ENCODE measurements around the gene CBLL1. TPM values are rescaled to one million over a fixed set of nuclear protein-coding genes. Genes with fewer than 3 reads are reported as not detected.

CBLL1 gene
- total and polyA plus RNA-seq, 4 donors = 8.6 to 23.4 (median 17.1) TPM

DNA sequence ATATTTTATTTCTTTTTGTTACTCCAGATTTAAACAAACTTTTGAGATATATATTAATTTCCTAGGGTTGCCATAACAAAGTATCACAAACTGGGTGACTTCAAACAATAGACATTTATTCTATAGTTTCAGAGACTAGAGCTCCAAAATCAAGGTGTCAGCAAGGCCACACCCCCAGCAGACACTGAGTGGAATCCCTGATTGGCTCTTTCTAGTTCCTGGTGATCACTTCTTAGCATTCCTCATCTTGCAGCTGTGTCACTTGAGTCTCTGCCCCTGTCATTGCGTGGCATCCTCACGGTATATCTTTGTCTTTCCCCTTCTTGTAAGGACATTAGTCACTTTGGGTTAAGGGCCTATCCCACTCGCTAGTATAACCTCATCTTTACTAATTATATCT, 66.7 kb downstream of the CBLL1 start:
- Histone ChIP-seq H3K36me3 (ENCODE audit: control insufficient read depth in 1 of 2, insufficient read depth in 2 of 2, low read length in 1 of 2) (no peaks in the 10 kb centered on the region), H3K4me3 (ENCODE audit: low read length in 2 of 2) (no peak overlapping the region), H3K9me3 (ENCODE audit: control insufficient read depth, low read length) (peaks cover 3% of the 10 kb centered on the region), H3K27me3 (ENCODE audit: control insufficient read depth in 1 of 2, insufficient read depth in 2 of 2, low read length in 1 of 2) (no peaks in the 10 kb centered on the region), H3K27ac (ENCODE audit: low read depth in 1 of 2, low read length in 2 of 2) (no peak overlapping the region), H3K4me1 (ENCODE audit: control insufficient read depth in 1 of 2, insufficient read depth in 2 of 2, low read length in 2 of 2) (no peaks in the 10 kb centered on the region)
- WGBS, 2 donors = 59 to 75% methylated on average over 3 of the region's 3 CpGs
- no peak for ATAC-seq (ENCODE audit: low FRiP score)
- DNase-seq = no peak
- intact Hi-C loops (cut with DNase I) = no loop called here

Other genes starting within 250 kb of the CBLL1 start
- gene COG5, start 180.2 kb upstream of the CBLL1 start, total RNA-seq = 10 to 100 TPM; 55.9 to 58.2 TPM
- gene COG5, start 180.2 kb upstream of the CBLL1 start, polyA plus RNA-seq = 10 to 100 TPM in 1 of 2 donors, 1 to 10 TPM in 1; 8.6 to 10.8 TPM
- gene DUS4L, start 180.2 kb upstream of the CBLL1 start, total RNA-seq = 1 to 10 TPM; 6.4 to 6.8 TPM
- 1 to 10 TPM; 3.4 to 5.9 TPM for gene DUS4L, start 180.2 kb upstream of the CBLL1 start, polyA plus RNA-seq
- 100 to 1,000 TPM in 1 of 2 donors, 10 to 100 TPM in 1; 96.1 to 139 TPM for gene BCAP29, start 163.9 kb upstream of the CBLL1 start, total RNA-seq
- 10 to 100 TPM; 72.5 to 92.8 TPM for gene BCAP29, start 163.9 kb upstream of the CBLL1 start, polyA plus RNA-seq
- gene SLC26A4, start 83.3 kb upstream of the CBLL1 start, total RNA-seq = 1 to 10 TPM; 2.3 to 3.5 TPM
- 1 to 10 TPM; 1.4 to 2.9 TPM for gene SLC26A4, start 83.3 kb upstream of the CBLL1 start, polyA plus RNA-seq
- not detected for gene SLC26A3, start 59.1 kb downstream of the CBLL1 start, total RNA-seq
- 10 to 100 TPM in 1 of 2 donors, 1 to 10 TPM in 1; 1.3 to 20.9 TPM for gene SLC26A3, start 59.1 kb downstream of the CBLL1 start, polyA plus RNA-seq
- gene DLD, start 147.0 kb downstream of the CBLL1 start, total RNA-seq = 10 to 100 TPM; 53.5 to 54.0 TPM
- 10 to 100 TPM; 48.8 to 69.4 TPM for gene DLD, start 147.0 kb downstream of the CBLL1 start, polyA plus RNA-seq